SK-MEL-5 (cell line): ENCODE results near the gene HMGN2. TPM values are rescaled to one million over a fixed set of nuclear protein-coding genes. Genes with fewer than 3 reads are reported as not detected.

ENCODE experiments used
- DNase-seq: peaks from one replicate; pipeline ENCODE4 v3.0.0-alpha.2; 2016; ENCODE audit warnings: low read depth, low spot score
- in situ Hi-C: cut with HindIII; loops from 2 replicates; pipeline ENCODE4 v1.10.0; 2016; ENCODE audit warnings: low sequenced_read_pairs, high pct_unique_total_duplicates, low pct_unique_long_range_greater_than_20kb
- total RNA-seq: library from RNA; depleted of rRNA; stranded (reverse); fragments of >200 nt; shearing (Covaris generic); gene quantifications from 2 replicates; pipeline ENCODE4 v1.2.3, GENCODE V29; 2014; rRNA removed

The HMGN2 gene
- total RNA-seq, 1 experiment from 2014 or later: 288 TPM

DNA sequence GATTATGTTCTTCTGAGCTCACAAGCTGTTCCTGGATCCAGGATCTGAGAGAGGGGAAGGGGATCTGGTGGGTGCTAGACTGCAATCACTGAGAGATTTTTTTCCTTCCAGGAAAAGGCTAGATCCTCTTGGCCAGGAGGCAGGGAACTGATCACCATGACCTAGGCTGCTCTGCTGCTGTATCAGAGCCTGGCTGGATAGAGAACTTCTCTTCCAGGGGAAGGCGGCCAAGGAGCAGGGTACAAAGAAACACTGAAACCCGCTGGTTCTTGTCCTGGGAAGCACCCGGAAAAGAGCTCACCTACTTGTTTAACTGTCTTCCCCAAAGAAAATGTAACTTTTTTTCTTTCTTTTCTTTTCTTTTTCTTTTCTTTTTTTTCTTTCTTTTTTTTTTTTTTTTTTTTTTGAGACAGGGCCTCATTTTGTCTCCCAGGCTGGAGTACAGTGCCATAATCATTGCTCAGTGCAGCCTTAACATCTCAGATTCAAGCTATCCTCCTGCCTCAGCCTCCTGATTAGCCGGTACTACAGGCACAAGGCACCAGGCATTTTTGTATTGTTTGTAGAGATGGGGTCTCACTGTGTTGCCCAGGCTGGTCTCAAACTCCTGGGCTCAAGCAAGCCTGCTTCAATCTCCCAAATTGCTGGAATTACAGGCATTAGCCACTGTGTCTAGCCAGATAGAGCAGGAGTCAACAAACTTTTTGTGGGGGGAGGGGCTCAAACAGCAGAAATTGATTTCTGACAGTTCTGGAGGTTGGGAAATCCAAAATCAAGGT, 44.9 kb downstream of the HMGN2 start:
- in situ Hi-C loops: no loop called here
- no peak for DNase-seq

DNA sequence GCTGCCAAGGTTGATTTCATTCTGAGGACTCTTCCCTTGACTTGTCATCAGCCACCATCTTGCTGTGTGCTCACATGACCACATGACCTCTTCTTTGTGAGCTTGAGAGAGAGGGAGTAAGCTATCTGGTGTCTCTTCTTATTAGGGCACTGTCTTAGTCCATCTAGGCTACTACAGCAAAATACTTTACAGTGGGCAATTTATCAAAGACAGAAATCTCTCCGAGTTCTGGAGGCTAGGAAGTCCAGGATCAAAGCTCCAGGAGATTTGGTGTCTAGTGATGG, 45.5 kb downstream of the HMGN2 start:
- in situ Hi-C loops: no loop called here
- no peak for DNase-seq

DNA sequence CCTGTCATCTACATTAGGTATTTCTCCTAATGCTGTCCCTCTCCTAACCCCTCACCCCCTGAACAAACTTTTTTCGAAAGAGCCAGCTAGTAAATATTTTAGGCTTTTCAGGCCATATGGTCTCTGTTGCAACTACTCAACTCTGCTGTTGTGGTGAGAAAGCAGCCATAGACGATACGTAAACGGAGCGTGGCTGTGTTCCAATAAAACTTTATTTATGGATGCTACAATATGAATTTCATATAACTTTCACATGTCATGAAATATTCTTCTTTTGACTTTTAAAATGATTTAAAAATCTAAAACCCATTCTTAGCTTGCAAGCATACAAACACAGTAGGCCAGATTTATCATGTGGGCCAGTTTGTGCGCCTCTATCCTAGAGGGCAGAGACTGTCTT, 46.1 kb downstream of the HMGN2 start:
- in situ Hi-C loops: no loop called here
- no peak for DNase-seq

DNA sequence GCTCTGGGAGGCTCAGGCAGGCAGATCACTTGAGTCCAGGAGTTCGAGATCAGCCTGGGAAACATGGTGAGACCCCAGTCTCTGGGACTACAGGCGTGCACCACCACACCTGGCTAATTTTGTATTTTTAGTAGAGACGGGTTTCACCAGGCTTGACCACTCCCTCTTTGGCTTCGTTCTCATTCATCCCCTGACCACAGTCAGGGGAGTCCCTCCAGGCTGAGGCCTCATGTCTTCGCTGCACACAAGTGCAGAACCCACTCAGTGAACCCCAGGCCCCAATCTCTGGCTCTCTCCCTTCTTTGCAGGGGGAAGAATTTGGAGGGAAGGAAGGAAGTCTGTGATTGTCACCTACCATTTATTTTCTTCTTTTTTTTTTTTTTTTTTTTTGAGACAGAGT, 48.1 kb downstream of the HMGN2 start:
- in situ Hi-C loops: no loop called here
- DNase-seq: no peak

DNA sequence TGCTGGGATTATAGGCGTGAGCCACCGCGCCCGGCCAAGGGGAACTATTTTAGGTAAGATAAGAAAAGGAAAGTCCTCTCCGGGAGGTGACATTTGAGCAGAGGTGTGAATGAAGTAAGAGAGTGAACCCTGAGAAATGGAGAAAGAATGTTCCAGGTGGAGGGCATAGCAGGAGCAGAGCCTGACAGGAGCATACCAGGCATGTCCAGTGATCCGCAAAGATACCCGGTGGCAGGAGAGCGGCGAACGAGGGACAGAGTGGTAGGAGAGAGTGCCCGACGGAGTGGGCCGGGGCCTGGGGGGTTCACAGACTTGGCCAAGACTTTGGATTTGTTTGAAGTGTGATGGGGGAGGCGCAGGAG, 49.4 kb downstream of the HMGN2 start:
- in situ Hi-C loops: no loop called here
- no peak for DNase-seq

DNA sequence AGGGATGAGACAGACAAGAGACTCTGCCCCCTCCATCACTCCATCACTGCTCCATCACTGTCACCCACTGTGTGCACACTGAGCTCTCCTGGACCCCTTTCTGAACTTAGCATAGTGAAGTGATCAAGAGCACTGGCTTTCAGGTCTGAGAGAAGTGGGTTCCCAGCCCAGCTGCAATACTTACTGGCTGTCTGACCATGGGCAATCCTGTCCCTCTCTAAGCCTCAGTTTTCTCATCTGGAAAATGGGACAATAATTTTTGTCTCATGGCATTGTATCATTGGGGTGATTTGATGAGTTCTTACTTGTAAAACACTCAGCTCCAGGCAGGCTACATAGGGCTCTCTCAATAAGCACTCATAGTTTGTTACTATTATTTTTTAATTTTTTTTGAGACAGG, 49.8 kb downstream of the HMGN2 start:
- in situ Hi-C loops: no loop called here
- no peak for DNase-seq

DNA sequence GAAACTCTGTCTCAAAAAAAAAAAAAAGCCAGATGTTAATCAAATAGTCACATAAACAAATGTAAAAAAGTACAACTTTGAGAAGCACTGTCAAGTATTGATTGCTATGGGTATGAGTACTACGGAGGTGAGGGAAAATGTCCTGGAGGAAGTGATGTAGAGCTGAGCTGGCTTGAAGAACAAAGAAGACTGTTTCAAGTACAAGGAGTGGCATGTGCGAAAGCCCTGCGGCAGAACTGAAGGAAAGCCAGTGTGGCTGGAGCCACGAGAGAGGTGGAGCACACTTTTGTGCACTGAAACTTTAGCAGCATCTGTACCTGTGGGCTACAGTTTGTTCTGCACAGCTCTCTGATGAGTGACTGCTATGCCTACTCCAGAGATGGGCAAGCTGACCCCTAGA, 51.9 kb downstream of the HMGN2 start:
- DNase-seq: peak; percentile 66
- in situ Hi-C loops: no loop called here

Other genes with a start within 250 kb of the HMGN2 start
- 12.3 and 13.5 TPM in 2 replicates for gene CEP85, start 238.2 kb upstream of the HMGN2 start, total RNA-seq
- gene SH3BGRL3, start 192.4 kb upstream of the HMGN2 start, total RNA-seq: 30.7 and 32.8 TPM in 2 replicates
- gene UBXN11, start 165.8 kb upstream of the HMGN2 start, total RNA-seq: 4.6 and 5.0 TPM in 2 replicates
- not detected in 2 replicates for gene CD52, start 154.5 kb upstream of the HMGN2 start, total RNA-seq
- gene CRYBG2, start 118.3 kb upstream of the HMGN2 start, total RNA-seq: not detected in 2 replicates
- gene ZNF683, start 99.7 kb upstream of the HMGN2 start, total RNA-seq: not detected in 2 replicates
- gene LIN28A, start 61.6 kb upstream of the HMGN2 start, total RNA-seq: not detected in 2 replicates
- 32.7 and 35.4 TPM in 2 replicates for gene DHDDS, start 40.1 kb upstream of the HMGN2 start, total RNA-seq
- gene RPS6KA1, start 57.3 kb downstream of the HMGN2 start, total RNA-seq: 19.3 and 20.6 TPM in 2 replicates
- gene ARID1A, start 223.6 kb downstream of the HMGN2 start, total RNA-seq: 11.1 and 11.2 TPM in 2 replicates